Measurements from ENCODE around the gene HK2.
"Not testable (repeated sequence)": the region's sequence is repeated elsewhere in the genome, so short reads cannot be mapped to it uniquely, and the experiment has no call there.

HK2 gene

GRCh38 chr2:74833418-74834233, at the start of gene HK2:
TSS of gene HK2 (plus strand) at chr2:74834127. CDS start at chr2:74834581, 454 bp downstream.
- DNase-seq = peak; percentile 77 to 94
- Histone ChIP-seq H3K27me3 (no peaks in the 10 kb centered on the region), H3K9me3 (no peaks in the 10 kb centered on the region), H3K4me1 (peaks cover 0 to 29% (median 13%) of the 10 kb centered on the region in 4 donors), H3K36me3 (no peaks in the 10 kb centered on the region), H3K4me3 (peak within 1 kb of the TSS; percentile 59 to 69), H3K27ac (peak within 1 kb of the TSS; percentile 84 to 91)
- intact Hi-C loops (cut with DNase I; ENCODE audit: low total_unique reads) = no loop called here
- TF ChIP-seq CTCF (IDR thresholded peaks at IDR 0.05) = no peak

DNA sequence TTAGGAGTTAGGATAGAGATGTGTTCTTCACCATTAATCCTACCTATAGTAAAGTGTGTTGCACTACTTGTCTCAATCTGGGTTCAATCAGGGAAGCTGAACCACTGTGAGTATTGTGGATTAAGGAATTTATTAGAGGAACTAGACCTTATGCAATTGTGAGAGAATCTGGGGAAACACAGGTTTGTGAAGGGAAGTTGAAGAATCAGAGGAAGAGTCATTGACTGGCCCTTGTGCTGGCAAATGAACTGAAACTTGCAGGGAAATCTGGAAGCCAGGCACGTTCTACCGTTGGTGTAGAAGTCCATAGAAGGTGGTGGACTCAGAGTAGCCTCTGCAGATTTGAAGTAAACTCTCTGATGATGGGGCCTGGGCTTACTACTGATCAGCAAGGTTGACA, 44.7 kb upstream of the HK2 start:
- intact Hi-C loops (cut with DNase I; ENCODE audit: low total_unique reads) = no loop called here
- Histone ChIP-seq H3K9me3 (no peaks in the 10 kb centered on the region), H3K4me3 (no peak overlapping the region), H3K4me1 (no peaks in the 10 kb centered on the region), H3K27ac (no peak overlapping the region), H3K36me3 (no peaks in the 10 kb centered on the region), H3K27me3 (no peaks in the 10 kb centered on the region)
- TF ChIP-seq CTCF (IDR thresholded peaks at IDR 0.05) = no peak
- DNase-seq = no peak

DNA sequence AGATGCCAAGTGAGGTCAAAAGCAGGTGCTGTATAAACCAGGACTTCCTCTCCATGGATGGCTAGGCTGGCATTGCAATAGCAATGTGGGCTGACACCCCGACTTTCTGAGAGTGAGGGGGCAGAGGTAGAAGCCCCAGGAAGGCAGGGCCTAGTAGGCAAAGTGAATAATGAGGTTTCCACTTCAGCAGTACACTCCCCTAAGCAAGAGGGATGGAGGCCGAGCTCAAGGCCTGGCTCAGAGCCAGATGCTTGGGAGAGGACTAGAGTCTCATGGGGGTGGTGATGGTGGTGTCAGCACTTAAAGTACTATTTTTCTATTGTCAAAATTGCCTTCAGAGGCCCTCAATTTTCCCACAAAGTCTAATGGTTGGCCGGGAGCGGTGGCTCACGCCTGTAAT, 41.6 kb upstream of the HK2 start:
- Histone ChIP-seq H3K4me3 (no peak overlapping the region), H3K9me3 (no peaks in the 10 kb centered on the region), H3K27ac (no peak overlapping the region), H3K27me3 (no peaks in the 10 kb centered on the region), H3K36me3 (no peaks in the 10 kb centered on the region), H3K4me1 (no peaks in the 10 kb centered on the region)
- no peak for DNase-seq
- intact Hi-C loops (cut with DNase I; ENCODE audit: low total_unique reads) = no loop called here
- TF ChIP-seq CTCF (IDR thresholded peaks at IDR 0.05) = no peak

DNA sequence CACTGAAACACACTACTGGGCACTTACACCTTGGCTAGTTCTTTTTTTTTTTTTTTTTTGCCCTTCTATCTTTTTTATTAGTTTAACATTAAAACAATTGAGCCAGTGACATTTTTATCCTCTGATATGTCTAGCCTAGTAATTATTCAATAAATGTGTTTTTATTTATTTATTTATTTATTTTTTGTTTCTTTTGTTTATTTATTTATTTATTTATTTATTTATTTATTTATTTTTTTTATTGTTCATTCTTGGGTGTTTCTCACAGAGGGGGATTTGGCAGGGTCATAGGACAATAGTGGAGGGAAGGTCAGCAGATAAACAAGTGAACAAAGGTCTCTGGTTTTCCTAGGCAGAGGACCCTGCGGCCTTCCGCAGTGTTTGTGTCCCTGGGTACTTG, 39.0 kb upstream of the HK2 start:
- H3K4me1 ChIP-seq; H3K9me3 ChIP-seq; H3K27ac ChIP-seq; DNase-seq; intact Hi-C loops (cut with DNase I; ENCODE audit: low total_unique reads); H3K4me3 ChIP-seq; H3K27me3 ChIP-seq; H3K36me3 ChIP-seq: not testable (repeated sequence)

GRCh38 chr2:74806355-74806839, 27.5 kb upstream of the HK2 start:
- H3K4me1 ChIP-seq = no peaks in the 10 kb centered on the region
- H3K4me3 ChIP-seq = no peak overlapping the region
- H3K27ac ChIP-seq = no peak overlapping the region
- no peaks in the 10 kb centered on the region for H3K27me3 ChIP-seq
- TF ChIP-seq CTCF (IDR thresholded peaks at IDR 0.05) = no peak
- no peaks in the 10 kb centered on the region for H3K9me3 ChIP-seq
- intact Hi-C loops (cut with DNase I; ENCODE audit: low total_unique reads) = no loop called here
- no peaks in the 10 kb centered on the region for H3K36me3 ChIP-seq
- DNase-seq = no peak

GRCh38 chr2:74806920-74807319, 27.0 kb upstream of the HK2 start:
- H3K4me3 ChIP-seq = no peak overlapping the region
- intact Hi-C loops (cut with DNase I; ENCODE audit: low total_unique reads) = no loop called here
- no peak overlapping the region for H3K27ac ChIP-seq
- TF ChIP-seq CTCF (IDR thresholded peaks at IDR 0.05) = no peak
- H3K27me3 ChIP-seq = no peaks in the 10 kb centered on the region
- H3K9me3 ChIP-seq = no peaks in the 10 kb centered on the region
- H3K36me3 ChIP-seq = no peaks in the 10 kb centered on the region
- no peak for DNase-seq
- no peaks in the 10 kb centered on the region for H3K4me1 ChIP-seq

Measured in tibial artery (tissue), 4 donors.